HepG2 (cell line): Measurements from ENCODE around the gene DLG5. TPM values are rescaled to one million over a fixed set of nuclear protein-coding genes. Genes with fewer than 3 reads are reported as not detected.
A peak's percentile ranks its signal among the peaks of the same experiment; 100 is the strongest.

Source experiments
- ATF7 ChIP-seq, 2 experiments: fragments of 450-650 bp in 1 of 2; sonication (generic) in 1 of 2; formaldehyde crosslinking in 1 of 2; IDR thresholded peaks; 2 replicates each; pipeline versions ENCODE4 v1.4.0 to v1.6.1; 2016 to 2020; ENCODE audit warnings: antibody characterized with exemption in 1 of 2, mild to moderate bottlenecking in 1 of 2, missing genetic modification reagents in 1 of 2
- FOXC1 ChIP-seq: sonication (generic); formaldehyde crosslinking; IDR thresholded peaks from 2 replicates; pipeline ENCODE4 v1.8.0; 2022; ENCODE audit warnings: mild to moderate bottlenecking, missing genetic modification reagents, borderline replicate concordance
- GMEB1 ChIP-seq: sonication (generic); formaldehyde crosslinking; IDR thresholded peaks from 2 replicates; pipeline ENCODE4 v1.5.1; 2020; ENCODE audit warnings: missing genetic modification reagents, mild to moderate bottlenecking, borderline replicate concordance
- HINFP ChIP-seq: sonication (generic); formaldehyde crosslinking; IDR thresholded peaks from 2 replicates; pipeline ENCODE4 v1.4.0; 2020; ENCODE audit warnings: low read depth, mild to moderate bottlenecking, missing genetic modification reagents
- HNF4G ChIP-seq, 2 experiments: sonication (generic) in 1 of 2; formaldehyde crosslinking in 1 of 2; IDR thresholded peaks; 2 replicates each; pipeline versions ENCODE4 v1.4.0 to v1.6.1; 2011 to 2020; ENCODE audit warnings: borderline replicate concordance in 2 of 2, low read depth in 2 of 2, mild to moderate bottlenecking in 2 of 2, low read length in 1 of 2, missing genetic modification reagents in 1 of 2, moderate library complexity in 1 of 2
- MED13 ChIP-seq: sonication (generic); formaldehyde crosslinking; IDR thresholded peaks from 2 replicates; pipeline ENCODE4 v1.5.0; 2020; ENCODE audit warnings: missing genetic modification reagents
- MEIS1 ChIP-seq: sonication (generic); formaldehyde crosslinking; IDR thresholded peaks from 2 replicates; pipeline ENCODE4 v1.9.0; 2021; ENCODE audit warnings: mild to moderate bottlenecking, missing genetic modification reagents, moderate library complexity, borderline replicate concordance
- MNT ChIP-seq: fragments of 450-650 bp; IDR thresholded peaks from 2 replicates; pipeline ENCODE4 v1.6.1; 2016
- MYNN ChIP-seq: sonication (generic); formaldehyde crosslinking; IDR thresholded peaks from 2 replicates; pipeline ENCODE4 v1.4.0; 2020; ENCODE audit warnings: mild to moderate bottlenecking, low read depth, missing genetic modification reagents
- NR2F6 ChIP-seq, 2 experiments: IDR thresholded peaks; 2 replicates each; pipeline ENCODE4 v1.6.1; 2016; ENCODE audit warnings: antibody characterized with exemption in 1 of 2, mild to moderate bottlenecking in 1 of 2
- PAXIP1 ChIP-seq: sonication (generic); formaldehyde crosslinking; conservative IDR thresholded peaks from 2 replicates; pipeline ENCODE4 v1.4.0; 2020; ENCODE audit warnings: mild to moderate bottlenecking, missing genetic modification reagents, moderate library complexity
- POGZ ChIP-seq: sonication (generic); formaldehyde crosslinking; IDR thresholded peaks from 2 replicates; pipeline ENCODE4 v1.4.0; 2020; ENCODE audit warnings: mild to moderate bottlenecking, missing genetic modification reagents
- ZBTB21 ChIP-seq: sonication (generic); formaldehyde crosslinking; IDR thresholded peaks from 2 replicates; pipeline ENCODE4 v1.4.0; 2020; ENCODE audit warnings: missing genetic modification reagents
- ZBTB4 ChIP-seq: sonication (generic); formaldehyde crosslinking; IDR thresholded peaks from 2 replicates; pipeline ENCODE4 v1.4.0; 2020; ENCODE audit warnings: missing genetic modification reagents, mild to moderate bottlenecking, borderline replicate concordance
- ZBTB8A ChIP-seq: sonication (generic); formaldehyde crosslinking; IDR thresholded peaks from 2 replicates; pipeline ENCODE4 v1.4.0; 2020; ENCODE audit warnings: mild to moderate bottlenecking, low read depth, missing genetic modification reagents, borderline replicate concordance
- ZNF274 ChIP-seq: sonication (generic); formaldehyde crosslinking; IDR thresholded peaks from 2 replicates; pipeline ENCODE4 v1.5.1; 2020; ENCODE audit warnings: mild to moderate bottlenecking, missing genetic modification reagents
- ZNF549 ChIP-seq: sonication (generic); formaldehyde crosslinking; IDR thresholded peaks from 2 replicates; pipeline ENCODE4 v1.5.0; 2020; ENCODE audit warnings: missing genetic modification reagents
- polyA plus RNA-seq, 8 experiments: library from polyadenylated mRNA; depleted of rRNA in 3 of 8; stranded (reverse) in 7 of 8; unstranded in 1 of 8; fragments of >200 nt; fragmentation: Illumina TruSeq in 4 of 8; extraction: Trizol in 4 of 8; gene quantifications; 2 replicates each; pipeline versions ENCODE4 v1.2.1 to v1.2.3, GENCODE V29; 2011 to 2016; ENCODE audit warnings: low read depth in 4 of 8, missing spikeins in 1 of 8, mixed read lengths in 1 of 8; ENCODE audit not compliant: insufficient read depth in 1 of 8
- total RNA-seq, 5 experiments: library from RNA; depleted of rRNA; stranded (reverse); fragments of >200 nt; fragmentation: Illumina TruSeq; extraction: Trizol; gene quantifications; 2 replicates each; pipeline ENCODE4 v1.2.3, GENCODE V29; 2016; ENCODE audit warnings: low read depth in 1 of 5

Gene DLG5
- total and polyA plus RNA-seq, 2 of the 13 experiments (the other 11 are each of a cell fraction or from before 2014, with no cell fraction given) = 15.5 to 18.2 TPM

GRCh38 chr10:77902159-77902558, 24.4 kb downstream of the DLG5 start (continued):
- TF ChIP-seq ZBTB4 (CRISPR knock-in tag) = no peak
- TF ChIP-seq MED13 (CRISPR knock-in tag) = no peak
- TF ChIP-seq MEIS1 (CRISPR knock-in tag) = no peak
- no peak for TF ChIP-seq MYNN (CRISPR knock-in tag)
- no peak for TF ChIP-seq ATF7 (IDR thresholded peaks at IDR 0.05)
- TF ChIP-seq ATF7 (CRISPR knock-in tag; IDR thresholded peaks at IDR 0.05) = no peak
- TF ChIP-seq ZBTB21 (CRISPR knock-in tag) = no peak
- no peak for TF ChIP-seq POGZ (CRISPR knock-in tag)
- no peak for TF ChIP-seq GMEB1
- TF ChIP-seq ZNF549 (CRISPR knock-in tag) = no peak
- TF ChIP-seq FOXC1 (CRISPR knock-in tag) = no peak
- TF ChIP-seq ZNF274 (CRISPR knock-in tag) = no peak
- TF ChIP-seq PAXIP1 (CRISPR knock-in tag) = peak; percentile 35; the same call in 1 of the 2 replicates
- TF ChIP-seq HNF4G (IDR thresholded peaks at IDR 0.05; ENCODE audit: borderline replicate concordance, low read depth, low read length) = peak; percentile 75
- TF ChIP-seq HNF4G (CRISPR knock-in tag; IDR thresholded peaks at IDR 0.05; ENCODE audit: borderline replicate concordance, low read depth) = no peak
- TF ChIP-seq MNT = no peak
- no peak for TF ChIP-seq HINFP
- peak; percentile 83 for TF ChIP-seq NR2F6 (IDR thresholded peaks at IDR 0.05)
- peak; percentile 80 for TF ChIP-seq NR2F6 (CRISPR knock-in tag; IDR thresholded peaks at IDR 0.05)
- no peak for TF ChIP-seq ZBTB8A
